DND-41 (cell line): ENCODE measurements around the gene TXNDC9.

Experiments
- EZH2 ChIP-seq: IDR thresholded peaks from 3 replicates; pipeline ENCODE4 v1.6.1; 2012; ENCODE audit warnings: borderline replicate concordance, low read depth, mild to moderate bottlenecking, moderate library complexity, low read length, inconsistent platforms; ENCODE audit not compliant: severe bottlenecking
- TF ChIP-seq, protein P1 (sequence below): IDR thresholded peaks from 2 replicates; pipeline ENCODE4 v1.5.1; 2012; ENCODE audit warnings: borderline replicate concordance, low read length, moderate library complexity, mild to moderate bottlenecking; ENCODE audit not compliant: poor library complexity, severe bottlenecking; ENCODE audit errors: extremely low read depth

DNA sequence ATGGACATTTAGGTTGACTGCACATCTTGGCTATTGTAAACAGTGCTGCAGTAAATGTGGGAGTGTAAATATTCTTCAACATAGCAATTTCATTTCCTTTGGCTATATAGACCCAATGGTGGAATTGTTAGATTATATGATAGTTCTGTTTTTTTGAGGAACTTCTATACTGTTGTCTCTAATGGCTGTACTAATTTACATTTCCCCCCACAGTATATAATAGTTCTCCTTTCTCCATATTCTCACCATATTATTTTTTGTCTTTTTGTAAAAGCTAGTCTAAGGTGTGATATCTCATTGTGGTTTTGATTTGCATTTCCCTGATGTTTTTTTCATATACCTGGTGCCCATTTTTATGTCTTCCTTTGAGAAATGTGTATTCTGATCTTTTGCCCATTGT, 14.1 kb upstream of the TXNDC9 start:
- TF ChIP-seq, protein P1, sequence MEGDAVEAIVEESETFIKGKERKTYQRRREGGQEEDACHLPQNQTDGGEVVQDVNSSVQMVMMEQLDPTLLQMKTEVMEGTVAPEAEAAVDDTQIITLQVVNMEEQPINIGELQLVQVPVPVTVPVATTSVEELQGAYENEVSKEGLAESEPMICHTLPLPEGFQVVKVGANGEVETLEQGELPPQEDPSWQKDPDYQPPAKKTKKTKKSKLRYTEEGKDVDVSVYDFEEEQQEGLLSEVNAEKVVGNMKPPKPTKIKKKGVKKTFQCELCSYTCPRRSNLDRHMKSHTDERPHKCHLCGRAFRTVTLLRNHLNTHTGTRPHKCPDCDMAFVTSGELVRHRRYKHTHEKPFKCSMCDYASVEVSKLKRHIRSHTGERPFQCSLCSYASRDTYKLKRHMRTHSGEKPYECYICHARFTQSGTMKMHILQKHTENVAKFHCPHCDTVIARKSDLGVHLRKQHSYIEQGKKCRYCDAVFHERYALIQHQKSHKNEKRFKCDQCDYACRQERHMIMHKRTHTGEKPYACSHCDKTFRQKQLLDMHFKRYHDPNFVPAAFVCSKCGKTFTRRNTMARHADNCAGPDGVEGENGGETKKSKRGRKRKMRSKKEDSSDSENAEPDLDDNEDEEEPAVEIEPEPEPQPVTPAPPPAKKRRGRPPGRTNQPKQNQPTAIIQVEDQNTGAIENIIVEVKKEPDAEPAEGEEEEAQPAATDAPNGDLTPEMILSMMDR = no peak
- no peak for TF ChIP-seq EZH2
